IMR-90 (cell line): ENCODE data around the gene TPP1.

Source experiments
- CHD1 ChIP-seq: IDR thresholded peaks from 2 replicates; pipeline ENCODE4 v1.6.1; 2012; ENCODE audit warnings: low read depth, low read length, improper control_type of control experiment
- CTCF ChIP-seq: conservative IDR thresholded peaks from 2 replicates; pipeline ENCODE4 v1.5.1; 2012; ENCODE audit warnings: mild to moderate bottlenecking, low read depth, low read length, improper control_type of control experiment
- FOS ChIP-seq: fragments of 150-350 bp; IDR thresholded peaks from 2 replicates; pipeline ENCODE4 v1.6.1; 2016; ENCODE audit warnings: low read depth, low read length
- MAFK ChIP-seq: IDR thresholded peaks from 2 replicates; pipeline ENCODE4 v1.6.1; 2012; ENCODE audit warnings: low read depth, low read length, improper control_type of control experiment
- POLR2A ChIP-seq: IDR thresholded peaks from 2 replicates; pipeline ENCODE4 v1.6.1; 2012; ENCODE audit warnings: mild to moderate bottlenecking, low read depth, low read length
- RAD21 ChIP-seq: IDR thresholded peaks from 2 replicates; pipeline ENCODE4 v1.6.1; 2012; ENCODE audit warnings: low read length, improper control_type of control experiment
- RFX5 ChIP-seq: IDR thresholded peaks from 2 replicates; pipeline ENCODE4 v1.8.0; 2012; ENCODE audit warnings: low read depth, mild to moderate bottlenecking, low read length, moderate library complexity

GRCh38 chr11:6656936-6657335, 37.7 kb upstream of the TPP1 start:
- TF ChIP-seq CTCF: no peak
- no peak for TF ChIP-seq CHD1
- TF ChIP-seq MAFK: no peak
- TF ChIP-seq POLR2A: no peak
- no peak for TF ChIP-seq RFX5
- no peak for TF ChIP-seq RAD21
- no peak for TF ChIP-seq FOS
